ENCODE measurements around the gene TMEM37. TPM values are rescaled to one million over a fixed set of nuclear protein-coding genes. Genes with fewer than 3 reads are reported as not detected.

TMEM37 gene
- total RNA-seq, 2 donors from 2014 or later: 19.1 to 22.1 TPM

DNA sequence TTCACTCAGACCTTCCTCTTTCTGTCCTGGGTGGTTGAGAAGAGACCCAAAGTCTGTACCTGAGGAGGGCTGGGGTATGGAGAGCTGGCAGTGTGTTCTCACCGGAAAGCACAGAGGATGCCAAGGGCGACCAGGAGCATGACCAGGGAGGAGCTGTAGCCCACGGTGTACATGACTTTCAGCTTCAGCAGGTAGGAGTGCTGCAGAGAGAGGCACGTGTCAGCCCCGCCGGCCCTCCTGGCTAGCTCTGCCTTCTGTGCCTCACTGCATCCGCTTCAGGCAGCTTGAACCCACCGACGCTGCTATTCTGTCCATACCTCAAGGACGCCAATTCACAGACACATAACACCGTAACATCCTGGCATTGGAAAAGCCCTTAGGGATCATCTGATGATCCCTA, 34.0 kb downstream of the TMEM37 start:
- Histone ChIP-seq H3K4me3 (no peak overlapping the region), H3K9me3 (no peaks in the 10 kb centered on the region), H3K27ac (no peak overlapping the region), H3K36me3 (replicated peaks in 1 of 2; ENCODE audit: insufficient read depth in 1 of 2, low read depth in 2 of 2) (no peaks in the 10 kb centered on the region), H3K27me3 (no peaks in the 10 kb centered on the region), H3K4me1 (peaks cover 3% of the 10 kb centered on the region)
- 89 to 90% methylated on average over 7 to 11 of the region's 11 CpGs for WGBS, 2 donors
- DNase-seq: no peak
- no peak for ATAC-seq
- no peak for TF ChIP-seq POLR2A (IDR thresholded peaks at IDR 0.05)
- TF ChIP-seq, protein P1, sequence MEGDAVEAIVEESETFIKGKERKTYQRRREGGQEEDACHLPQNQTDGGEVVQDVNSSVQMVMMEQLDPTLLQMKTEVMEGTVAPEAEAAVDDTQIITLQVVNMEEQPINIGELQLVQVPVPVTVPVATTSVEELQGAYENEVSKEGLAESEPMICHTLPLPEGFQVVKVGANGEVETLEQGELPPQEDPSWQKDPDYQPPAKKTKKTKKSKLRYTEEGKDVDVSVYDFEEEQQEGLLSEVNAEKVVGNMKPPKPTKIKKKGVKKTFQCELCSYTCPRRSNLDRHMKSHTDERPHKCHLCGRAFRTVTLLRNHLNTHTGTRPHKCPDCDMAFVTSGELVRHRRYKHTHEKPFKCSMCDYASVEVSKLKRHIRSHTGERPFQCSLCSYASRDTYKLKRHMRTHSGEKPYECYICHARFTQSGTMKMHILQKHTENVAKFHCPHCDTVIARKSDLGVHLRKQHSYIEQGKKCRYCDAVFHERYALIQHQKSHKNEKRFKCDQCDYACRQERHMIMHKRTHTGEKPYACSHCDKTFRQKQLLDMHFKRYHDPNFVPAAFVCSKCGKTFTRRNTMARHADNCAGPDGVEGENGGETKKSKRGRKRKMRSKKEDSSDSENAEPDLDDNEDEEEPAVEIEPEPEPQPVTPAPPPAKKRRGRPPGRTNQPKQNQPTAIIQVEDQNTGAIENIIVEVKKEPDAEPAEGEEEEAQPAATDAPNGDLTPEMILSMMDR (IDR thresholded peaks at IDR 0.05): no peak
- intact Hi-C loops (cut with DNase I): no loop called here

DNA sequence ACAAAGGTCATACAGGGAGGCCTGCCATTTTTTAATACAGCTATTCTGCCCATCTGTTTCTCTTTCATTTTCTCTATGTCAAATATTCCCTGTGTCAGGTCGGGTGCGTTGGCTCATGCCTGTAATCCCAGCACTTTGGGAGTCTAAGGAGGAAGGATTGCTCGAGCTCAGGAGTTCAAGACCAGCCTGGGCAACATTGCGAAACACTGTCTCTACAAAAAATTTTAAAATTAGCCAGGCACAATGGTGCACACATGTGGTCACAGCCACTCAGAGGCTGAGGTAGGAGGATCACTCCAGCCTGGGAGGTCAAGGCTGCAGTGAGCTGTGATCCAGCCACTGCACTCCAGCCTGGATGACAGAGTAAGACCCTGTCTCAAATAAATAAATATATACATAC, 34.7 kb downstream of the TMEM37 start:
- Histone ChIP-seq H3K27me3 (no peaks in the 10 kb centered on the region), H3K4me1 (peaks cover 3% of the 10 kb centered on the region), H3K36me3 (replicated peaks in 1 of 2; ENCODE audit: insufficient read depth in 1 of 2, low read depth in 2 of 2) (no peaks in the 10 kb centered on the region), H3K27ac (no peak overlapping the region), H3K4me3 (no peak overlapping the region), H3K9me3 (no peaks in the 10 kb centered on the region)
- WGBS, 2 donors: 84 to 90% methylated on average over 4 of the region's 4 CpGs
- TF ChIP-seq, protein P1 (IDR thresholded peaks at IDR 0.05): no peak
- TF ChIP-seq POLR2A (IDR thresholded peaks at IDR 0.05): no peak
- ATAC-seq (no peak), DNase-seq (no peak)
- intact Hi-C loops (cut with DNase I): no loop called here

DNA sequence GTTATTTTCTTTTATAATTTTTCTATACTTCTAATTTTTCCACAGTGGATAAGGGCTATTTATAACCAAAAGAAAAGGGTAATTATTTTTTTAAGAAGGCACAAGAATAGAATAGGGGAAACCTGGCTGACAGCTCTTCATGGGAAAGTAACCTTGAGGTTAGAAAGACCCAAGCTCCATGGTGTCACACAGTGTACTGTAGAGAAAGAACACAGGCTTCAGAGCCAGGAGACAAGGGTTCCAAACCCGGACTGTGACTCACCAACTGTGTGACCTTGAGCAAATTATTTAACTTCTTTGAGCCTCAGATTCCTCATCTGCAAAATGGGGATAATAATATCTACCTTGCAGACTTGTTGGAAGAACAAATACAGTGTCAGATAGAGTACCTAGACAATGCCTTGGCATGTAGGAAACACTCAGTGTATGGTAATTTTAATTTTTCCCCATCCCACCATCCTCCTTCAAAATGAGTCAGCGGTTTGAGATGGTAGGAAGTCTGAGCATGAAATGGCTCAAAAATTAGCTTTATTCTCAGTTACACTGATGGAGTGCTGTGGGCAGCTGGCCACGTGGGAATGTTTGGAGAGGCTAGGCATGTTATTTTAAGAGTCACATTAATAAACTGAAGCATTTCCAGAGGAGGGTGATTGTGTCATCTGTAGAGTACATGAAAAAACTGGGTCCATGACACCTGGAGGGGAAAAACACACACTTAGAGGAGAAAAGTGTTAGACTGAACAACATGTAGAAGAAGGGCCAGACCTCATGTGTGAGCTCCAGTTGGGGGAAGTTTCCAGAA, 36.7 kb downstream of the TMEM37 start:
- no peak overlapping the region for H3K27ac ChIP-seq

DNA sequence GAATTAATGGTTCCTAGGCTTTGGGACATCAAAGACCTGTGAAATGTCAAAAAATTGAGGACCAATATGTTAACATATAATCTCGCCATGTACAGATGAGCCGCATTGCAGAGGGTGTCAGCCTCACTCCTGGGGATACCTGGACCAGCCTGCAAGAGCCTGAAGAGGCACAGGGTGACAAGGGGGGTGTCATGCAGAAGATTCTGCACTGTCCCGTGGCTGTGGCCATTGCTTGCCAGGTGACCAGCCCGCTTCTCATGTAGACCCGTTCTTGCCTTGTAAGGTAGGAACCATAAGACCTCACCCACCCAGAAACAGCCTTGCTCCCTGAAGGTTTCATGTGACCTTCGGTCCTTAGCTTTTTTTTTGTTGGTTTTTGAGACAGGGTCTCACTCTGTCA, 37.5 kb downstream of the TMEM37 start:
- peaks cover 3% of the 10 kb centered on the region for H3K4me1 ChIP-seq
- no peak for TF ChIP-seq POLR2A (IDR thresholded peaks at IDR 0.05)
- TF ChIP-seq, protein P1 (IDR thresholded peaks at IDR 0.05): no peak
- no peaks in the 10 kb centered on the region for H3K9me3 ChIP-seq
- H3K4me3 ChIP-seq: no peak overlapping the region
- no peak overlapping the region for H3K27ac ChIP-seq
- H3K27me3 ChIP-seq: no peaks in the 10 kb centered on the region
- 76 to 97% methylated on average over 3 to 6 of the region's 6 CpGs for WGBS, 2 donors
- no peaks in the 10 kb centered on the region for H3K36me3 ChIP-seq (replicated peaks in 1 of 2; ENCODE audit: insufficient read depth in 1 of 2, low read depth in 2 of 2)
- ATAC-seq (no peak), DNase-seq (no peak)
- intact Hi-C loops (cut with DNase I): no loop called here

More for the DNA sequence above, 36.7 kb downstream of the TMEM37 start:
- WGBS, 2 donors: 47% methylated on average over 3 of the region's 3 CpGs
- H3K4me3 ChIP-seq: no peak overlapping the region
- H3K4me1 ChIP-seq: peaks cover 3% of the 10 kb centered on the region
- H3K9me3 ChIP-seq: no peaks in the 10 kb centered on the region
- ATAC-seq: peak; percentile 30
- peak in 1 of 4 donors; percentile 9 for DNase-seq
- no peak for TF ChIP-seq POLR2A (IDR thresholded peaks at IDR 0.05)
- TF ChIP-seq, protein P1 (IDR thresholded peaks at IDR 0.05): no peak
- intact Hi-C loops (cut with DNase I): no loop called here
- H3K36me3 ChIP-seq (replicated peaks in 1 of 2; ENCODE audit: insufficient read depth in 1 of 2, low read depth in 2 of 2): no peaks in the 10 kb centered on the region
- no peaks in the 10 kb centered on the region for H3K27me3 ChIP-seq
